Prostate gland (tissue), 2 donors: ENCODE results near the gene FOLR1. TPM values are rescaled to one million over a fixed set of nuclear protein-coding genes. Genes with fewer than 3 reads are reported as not detected.
"Not testable (repeated sequence)": the region's sequence is repeated elsewhere in the genome, so short reads cannot be mapped to it uniquely, and the experiment has no call there.

Source experiments
- DNase-seq: peaks from one replicate; pipeline ENCODE4 v3.0.0-alpha.2; 2019; ENCODE audit warnings: low spot score
- H3K27ac ChIP-seq, 2 donors: fragments of 200-600 bp; sonication (generic); 2 replicates each; pipeline ENCODE4 v1.5.1; 2017 to 2019
- H3K27me3 ChIP-seq: fragments of 200-600 bp; sonication (generic); replicated peaks from 2 replicates; pipeline ENCODE4 v1.5.1; 2019; ENCODE audit not compliant: insufficient read depth
- H3K36me3 ChIP-seq, 2 donors: fragments of 200-600 bp; sonication (generic); 1 replicate in 1 of 2; 2 replicates in 1 of 2; pipeline versions ENCODE4 v1.5.1 to v1.8.1; 2017 to 2019
- H3K4me1 ChIP-seq: fragments of 200-600 bp; sonication (generic); replicated peaks from 2 replicates; pipeline ENCODE4 v1.5.1; 2019
- H3K4me3 ChIP-seq, 2 donors: fragments of 200-600 bp; sonication (generic); 2 replicates each; pipeline ENCODE4 v1.5.1; 2017 to 2019
- H3K9me3 ChIP-seq: fragments of 200-600 bp; sonication (generic); 2 replicates; pipeline ENCODE4 v1.5.1; 2017
- POLR2A ChIP-seq: fragments of 450-650 bp; IDR thresholded peaks from one replicate; pipeline ENCODE4 v1.6.1; 2016; ENCODE audit warnings: antibody characterized with exemption, mild to moderate bottlenecking
- POLR2AphosphoS5 ChIP-seq: sonication (generic); formaldehyde crosslinking; IDR thresholded peaks from one replicate; pipeline ENCODE4 v1.6.1; 2017; ENCODE audit warnings: antibody characterized with exemption
- WGBS: methylation state at CpG from one replicate; pipeline ENCODE4 v1.1.5; 2018; 5-methylcytosine and 5-hydroxymethylcytosine counted together
- intact Hi-C: fragments of 100-400 bp; cut with DNase I; formaldehyde crosslinking; loops from one replicate; pipeline ENCODE4 v1.14.2; 2022
- total RNA-seq, 2 donors: library from RNA; depleted of rRNA; stranded (reverse); fragments of >200 nt; gene quantifications; one replicate each; pipeline ENCODE4 v1.1.0, GENCODE V29; 2016
- TF ChIP-seq, protein P1 (sequence below), 4 experiments: fragments of 200-600 bp in 2 of 4; fragments of 450-650 bp in 2 of 4; sonication (generic) in 2 of 4; IDR thresholded peaks; 1 replicate in 3 of 4; 2 replicates in 1 of 4; pipeline ENCODE4 v1.5.1; 2016 to 2019; ENCODE audit warnings: antibody characterized with exemption in 4 of 4, mild to moderate bottlenecking in 2 of 4, moderate library complexity in 2 of 4

The FOLR1 gene
- total RNA-seq, 2 donors from 2014 or later: 8.9 TPM; not detected in 1

DNA sequence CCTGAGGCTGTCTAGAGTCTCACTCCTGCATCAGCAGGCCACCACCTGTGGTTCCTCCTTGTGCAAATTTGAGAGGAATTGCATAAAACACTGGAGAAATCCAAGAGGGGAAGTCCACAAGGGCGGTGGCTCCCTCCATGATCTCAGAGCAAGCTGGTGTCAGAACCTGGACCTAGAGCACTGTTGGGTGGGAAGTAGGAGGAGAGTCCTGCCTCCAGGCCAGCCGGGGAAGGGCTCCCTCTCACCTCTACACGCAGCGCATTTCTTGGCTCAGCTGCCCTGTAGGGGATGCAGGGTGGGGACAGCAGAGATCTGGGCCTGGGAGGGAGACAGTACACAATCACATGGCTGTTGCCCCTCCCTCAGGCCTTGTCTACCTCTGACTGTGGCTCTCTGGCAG lies 19.9 kb upstream of the FOLR1 start:
- H3K4me1 ChIP-seq, H3K9me3 ChIP-seq, DNase-seq, H3K27me3 ChIP-seq, H3K27ac ChIP-seq, H3K36me3 ChIP-seq, intact Hi-C loops, H3K4me3 ChIP-seq: not testable (repeated sequence)
- WGBS: 70% methylated on average over 4 of the region's 4 CpGs

GRCh38 chr11:72173291-72173690 lies 18.6 kb upstream of the FOLR1 start:
- Histone ChIP-seq H3K27ac (no peak overlapping the region), H3K9me3 (no peaks in the 10 kb centered on the region), H3K27me3 (no peaks in the 10 kb centered on the region), H3K4me3 (no peak overlapping the region), H3K36me3 (no peaks in the 10 kb centered on the region), H3K4me1 (no peaks in the 10 kb centered on the region)
- TF ChIP-seq, protein P1, sequence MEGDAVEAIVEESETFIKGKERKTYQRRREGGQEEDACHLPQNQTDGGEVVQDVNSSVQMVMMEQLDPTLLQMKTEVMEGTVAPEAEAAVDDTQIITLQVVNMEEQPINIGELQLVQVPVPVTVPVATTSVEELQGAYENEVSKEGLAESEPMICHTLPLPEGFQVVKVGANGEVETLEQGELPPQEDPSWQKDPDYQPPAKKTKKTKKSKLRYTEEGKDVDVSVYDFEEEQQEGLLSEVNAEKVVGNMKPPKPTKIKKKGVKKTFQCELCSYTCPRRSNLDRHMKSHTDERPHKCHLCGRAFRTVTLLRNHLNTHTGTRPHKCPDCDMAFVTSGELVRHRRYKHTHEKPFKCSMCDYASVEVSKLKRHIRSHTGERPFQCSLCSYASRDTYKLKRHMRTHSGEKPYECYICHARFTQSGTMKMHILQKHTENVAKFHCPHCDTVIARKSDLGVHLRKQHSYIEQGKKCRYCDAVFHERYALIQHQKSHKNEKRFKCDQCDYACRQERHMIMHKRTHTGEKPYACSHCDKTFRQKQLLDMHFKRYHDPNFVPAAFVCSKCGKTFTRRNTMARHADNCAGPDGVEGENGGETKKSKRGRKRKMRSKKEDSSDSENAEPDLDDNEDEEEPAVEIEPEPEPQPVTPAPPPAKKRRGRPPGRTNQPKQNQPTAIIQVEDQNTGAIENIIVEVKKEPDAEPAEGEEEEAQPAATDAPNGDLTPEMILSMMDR (IDR thresholded peaks at IDR 0.05): no peak
- TF ChIP-seq POLR2AphosphoS5 (no peak), POLR2A (no peak)
- DNase-seq: no peak
- whole genome bisulfite sequencing: 88% methylated on average over 3 of the region's 3 CpGs
- intact Hi-C loops: no loop called here

- intact Hi-C loops: no loop called here
- H3K27me3 ChIP-seq: no peaks in the 10 kb centered on the region
- no peak for TF ChIP-seq POLR2A
- TF ChIP-seq, protein P1 (IDR thresholded peaks at IDR 0.05): no peak
- no peak for TF ChIP-seq POLR2AphosphoS5
- DNase-seq: no peak
- no peak overlapping the region for H3K4me3 ChIP-seq
- H3K36me3 ChIP-seq: no peaks in the 10 kb centered on the region
- no peaks in the 10 kb centered on the region for H3K9me3 ChIP-seq
- H3K4me1 ChIP-seq: no peaks in the 10 kb centered on the region
- no peak overlapping the region for H3K27ac ChIP-seq
- WGBS: 75% methylated on average over 8 of the region's 8 CpGs
These were observed 17.5 kb upstream of the FOLR1 start for GRCh38 chr11:72174302-72175070.

DNA sequence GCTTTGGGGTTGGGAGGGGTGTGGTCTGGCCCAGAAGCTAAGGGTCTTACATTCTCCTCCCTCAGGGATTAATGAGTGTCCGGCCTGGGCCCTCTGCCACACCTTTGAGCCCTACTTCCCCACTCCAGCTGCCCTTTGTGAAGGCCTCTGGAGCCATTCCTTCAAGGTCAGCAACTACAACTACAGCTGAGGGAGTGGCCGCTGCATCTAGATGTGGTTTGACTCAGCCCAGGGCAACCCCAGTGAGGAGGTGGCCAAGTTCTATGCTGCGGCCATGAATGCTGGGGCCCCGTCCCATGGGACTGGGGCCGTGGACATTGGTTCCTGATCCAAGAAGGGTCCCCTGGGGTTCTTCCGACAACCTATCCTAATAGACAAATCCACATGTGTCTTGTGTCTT lies 14.3 kb upstream of the FOLR1 start:
- WGBS: 90% methylated on average over 6 of the region's 6 CpGs
- TF ChIP-seq, protein P1 (IDR thresholded peaks at IDR 0.05): no peak
- intact Hi-C loops: no loop called here
- H3K27me3 ChIP-seq: no peaks in the 10 kb centered on the region
- H3K4me3 ChIP-seq: no peak overlapping the region
- H3K27ac ChIP-seq: no peak overlapping the region
- DNase-seq: no peak
- H3K4me1 ChIP-seq: no peaks in the 10 kb centered on the region
- H3K9me3 ChIP-seq: no peaks in the 10 kb centered on the region
- no peaks in the 10 kb centered on the region for H3K36me3 ChIP-seq

- TF ChIP-seq, protein P1 (IDR thresholded peaks at IDR 0.05): no peak
- TF ChIP-seq POLR2AphosphoS5 (no peak), POLR2A (no peak)
- Histone ChIP-seq H3K4me3 (no peak overlapping the region), H3K9me3 (no peaks in the 10 kb centered on the region), H3K27me3 (no peaks in the 10 kb centered on the region), H3K27ac (peak overlapping the region; percentile 43 to 54), H3K36me3 (no peaks in the 10 kb centered on the region), H3K4me1 (no peaks in the 10 kb centered on the region)
- intact Hi-C loops: no loop called here
- 62% methylated on average over 7 of the region's 7 CpGs for WGBS
- DNase-seq: no peak
These were observed 12.7 kb upstream of the FOLR1 start for GRCh38 chr11:72179049-72179803.
